HL-60 (cell line): Measurements from ENCODE around the gene MZB1.

Experiments
- DNase-seq, 2 experiments: peaks; one replicate each; pipeline ENCODE4 v3.0.0-alpha.2; 2010 to 2020; ENCODE audit warnings: low read depth in 1 of 2, low spot score in 1 of 2
- H3K27ac ChIP-seq: fragments of 250-450 bp; sonication (Bioruptor Pico); replicated peaks from 2 replicates; pipeline ENCODE4 v1.5.1; 2020; ENCODE audit warnings: mild to moderate bottlenecking, moderate library complexity
- H3K27me3 ChIP-seq: fragments of 250-450 bp; sonication (Bioruptor Pico); 2 replicates; pipeline ENCODE4 v1.5.1; 2021; ENCODE audit warnings: mild to moderate bottlenecking, moderate library complexity; ENCODE audit not compliant: insufficient read depth, poor library complexity, severe bottlenecking
- H3K4me3 ChIP-seq: replicated peaks from 2 replicates; pipeline ENCODE4 v1.5.1; 2011; ENCODE audit warnings: mild to moderate bottlenecking, control low read depth, low read length; ENCODE audit not compliant: insufficient read depth
- GABPA ChIP-seq: IDR thresholded peaks from 2 replicates; pipeline ENCODE4 v1.6.1; 2012; ENCODE audit warnings: low read depth
- POLR2AphosphoS5 ChIP-seq: IDR thresholded peaks from 2 replicates; pipeline ENCODE4 v1.6.1; 2012; ENCODE audit warnings: low read depth
- SPI1 ChIP-seq: IDR thresholded peaks from 2 replicates; pipeline ENCODE4 v1.6.1; 2012; ENCODE audit warnings: low read depth, mild to moderate bottlenecking, borderline replicate concordance
- TF ChIP-seq, protein P1 (sequence below): IDR thresholded peaks from one replicate; pipeline ENCODE4 v1.5.1; 2011; ENCODE audit warnings: low read length, control low read depth, inconsistent platforms; ENCODE audit not compliant: insufficient read depth
- TF ChIP-seq, protein P2 (sequence below): IDR thresholded peaks from 2 replicates; pipeline ENCODE4 v1.6.1; 2012; ENCODE audit warnings: low read depth; ENCODE audit not compliant: insufficient replicate concordance

The MZB1 gene

DNA sequence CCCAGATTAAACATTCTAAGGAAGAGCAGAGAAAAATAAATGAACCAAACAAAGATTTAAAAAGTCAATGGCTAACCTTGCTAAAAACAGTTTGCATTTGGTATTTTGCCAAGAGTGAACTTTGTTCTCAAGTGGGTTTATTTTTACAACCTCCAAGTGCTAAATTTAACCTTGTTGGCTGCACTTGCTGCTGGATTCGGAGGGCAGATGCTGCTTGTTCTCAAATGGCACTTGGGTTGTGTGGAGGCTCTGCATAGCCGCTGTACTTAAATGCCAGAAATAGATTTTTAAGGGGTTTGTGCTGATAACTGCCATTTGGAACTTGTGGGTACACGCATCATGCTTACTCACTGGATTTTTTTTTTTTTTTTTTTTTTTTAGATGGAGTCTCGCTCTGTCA is 27.5 kb upstream of the MZB1 start:
- no peak for DNase-seq
- TF ChIP-seq, protein P1, sequence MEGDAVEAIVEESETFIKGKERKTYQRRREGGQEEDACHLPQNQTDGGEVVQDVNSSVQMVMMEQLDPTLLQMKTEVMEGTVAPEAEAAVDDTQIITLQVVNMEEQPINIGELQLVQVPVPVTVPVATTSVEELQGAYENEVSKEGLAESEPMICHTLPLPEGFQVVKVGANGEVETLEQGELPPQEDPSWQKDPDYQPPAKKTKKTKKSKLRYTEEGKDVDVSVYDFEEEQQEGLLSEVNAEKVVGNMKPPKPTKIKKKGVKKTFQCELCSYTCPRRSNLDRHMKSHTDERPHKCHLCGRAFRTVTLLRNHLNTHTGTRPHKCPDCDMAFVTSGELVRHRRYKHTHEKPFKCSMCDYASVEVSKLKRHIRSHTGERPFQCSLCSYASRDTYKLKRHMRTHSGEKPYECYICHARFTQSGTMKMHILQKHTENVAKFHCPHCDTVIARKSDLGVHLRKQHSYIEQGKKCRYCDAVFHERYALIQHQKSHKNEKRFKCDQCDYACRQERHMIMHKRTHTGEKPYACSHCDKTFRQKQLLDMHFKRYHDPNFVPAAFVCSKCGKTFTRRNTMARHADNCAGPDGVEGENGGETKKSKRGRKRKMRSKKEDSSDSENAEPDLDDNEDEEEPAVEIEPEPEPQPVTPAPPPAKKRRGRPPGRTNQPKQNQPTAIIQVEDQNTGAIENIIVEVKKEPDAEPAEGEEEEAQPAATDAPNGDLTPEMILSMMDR, result no peak
- TF ChIP-seq POLR2AphosphoS5 (no peak), SPI1 (no peak), GABPA (no peak)
- TF ChIP-seq, protein P2, sequence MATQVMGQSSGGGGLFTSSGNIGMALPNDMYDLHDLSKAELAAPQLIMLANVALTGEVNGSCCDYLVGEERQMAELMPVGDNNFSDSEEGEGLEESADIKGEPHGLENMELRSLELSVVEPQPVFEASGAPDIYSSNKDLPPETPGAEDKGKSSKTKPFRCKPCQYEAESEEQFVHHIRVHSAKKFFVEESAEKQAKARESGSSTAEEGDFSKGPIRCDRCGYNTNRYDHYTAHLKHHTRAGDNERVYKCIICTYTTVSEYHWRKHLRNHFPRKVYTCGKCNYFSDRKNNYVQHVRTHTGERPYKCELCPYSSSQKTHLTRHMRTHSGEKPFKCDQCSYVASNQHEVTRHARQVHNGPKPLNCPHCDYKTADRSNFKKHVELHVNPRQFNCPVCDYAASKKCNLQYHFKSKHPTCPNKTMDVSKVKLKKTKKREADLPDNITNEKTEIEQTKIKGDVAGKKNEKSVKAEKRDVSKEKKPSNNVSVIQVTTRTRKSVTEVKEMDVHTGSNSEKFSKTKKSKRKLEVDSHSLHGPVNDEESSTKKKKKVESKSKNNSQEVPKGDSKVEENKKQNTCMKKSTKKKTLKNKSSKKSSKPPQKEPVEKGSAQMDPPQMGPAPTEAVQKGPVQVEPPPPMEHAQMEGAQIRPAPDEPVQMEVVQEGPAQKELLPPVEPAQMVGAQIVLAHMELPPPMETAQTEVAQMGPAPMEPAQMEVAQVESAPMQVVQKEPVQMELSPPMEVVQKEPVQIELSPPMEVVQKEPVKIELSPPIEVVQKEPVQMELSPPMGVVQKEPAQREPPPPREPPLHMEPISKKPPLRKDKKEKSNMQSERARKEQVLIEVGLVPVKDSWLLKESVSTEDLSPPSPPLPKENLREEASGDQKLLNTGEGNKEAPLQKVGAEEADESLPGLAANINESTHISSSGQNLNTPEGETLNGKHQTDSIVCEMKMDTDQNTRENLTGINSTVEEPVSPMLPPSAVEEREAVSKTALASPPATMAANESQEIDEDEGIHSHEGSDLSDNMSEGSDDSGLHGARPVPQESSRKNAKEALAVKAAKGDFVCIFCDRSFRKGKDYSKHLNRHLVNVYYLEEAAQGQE, result no peak
- no peaks in the 10 kb centered on the region for H3K27me3 ChIP-seq
- H3K27ac ChIP-seq, result no peak overlapping the region
- H3K4me3 ChIP-seq, result no peak overlapping the region

DNA sequence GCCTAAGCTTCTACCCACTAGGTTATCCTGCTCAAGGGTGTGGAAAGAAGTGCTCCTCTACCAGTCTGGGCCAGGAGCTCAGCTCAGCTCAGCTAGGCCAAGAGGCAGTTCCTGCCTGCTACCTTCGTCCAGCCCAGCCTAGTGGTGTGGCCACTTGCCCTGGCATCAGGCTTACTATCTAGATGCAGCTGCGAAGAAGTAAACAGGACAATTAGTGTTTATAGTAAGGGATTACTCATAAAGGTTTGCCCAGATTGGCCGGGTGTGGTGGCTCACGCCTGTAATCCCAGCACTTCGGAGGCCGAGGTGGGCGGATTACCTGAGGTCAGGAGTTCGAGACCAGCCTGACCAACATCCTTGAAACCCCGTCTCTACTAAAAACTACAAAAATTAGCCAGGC is 26.9 kb upstream of the MZB1 start:
- no peak for DNase-seq
- H3K4me3 ChIP-seq, result no peak overlapping the region
- H3K27me3 ChIP-seq, result no peaks in the 10 kb centered on the region
- H3K27ac ChIP-seq, result no peak overlapping the region
- TF ChIP-seq POLR2AphosphoS5 (no peak), SPI1 (no peak), GABPA (no peak)
- TF ChIP-seq, protein P1, result no peak
- TF ChIP-seq, protein P2, result no peak

GRCh38 chr5:139415869-139416268 is 26.2 kb upstream of the MZB1 start:
- TF ChIP-seq POLR2AphosphoS5 (no peak), SPI1 (no peak), GABPA (no peak)
- TF ChIP-seq, protein P2, result no peak
- TF ChIP-seq, protein P1, result no peak
- DNase-seq, result no peak
- Histone ChIP-seq H3K27ac (no peak overlapping the region), H3K4me3 (no peak overlapping the region), H3K27me3 (no peaks in the 10 kb centered on the region)
